Heart left ventricle (tissue), 13 donors: ENCODE measurements around the gene NUBPL.

Source experiments
- POLR2A ChIP-seq, 2 donors: fragments of 450-650 bp; IDR thresholded peaks; one replicate each; pipeline ENCODE4 v1.6.1; 2017; ENCODE audit warnings: antibody characterized with exemption in 2 of 2, mild to moderate bottlenecking in 2 of 2, moderate library complexity in 2 of 2
- TF ChIP-seq, protein P1 (sequence below), 12 donors: fragments of 200-600 bp; sonication (generic) in 4 of 12; IDR thresholded peaks; one replicate each; pipeline versions ENCODE4 v1.5.0 to v1.8.0; 2018 to 2022; ENCODE audit warnings: antibody characterized with exemption in 12 of 12, mild to moderate bottlenecking in 5 of 12
- donor health status: ischemic (EF 13 %, LVEDD 7.1; RV severe dilation, severe dysfunction).
- donor health status: DM: no; HTN: yes; CAD: no.
- donor health status: DM: no; HTN: no; CAD: no.
- donor health status: ischemic (EF 25% LVEDD 6.9; RV normal size, moderate dysfunction).
- donor health status: ischemic (EF 25% LVEDD 5.7; RV mildly dilated, moderate dysfunction).
- donor health status: ischemic (EF 35%, LVEDD 5.7; RV mildly dilated, moderate dysfunction).
- donor health status: nonischemic (EF 11% LVEDD 7.7; RV severe dilation, severe dysfunction).
- donor health status: DM: yes; HTN: yes; CAD: no.
- donor health status: PGD.
- donor health status: ischemic (EF 29% LVEDD 5.4; RV normal size, mild dysfunction).
- donor health status: nonischemic (EF 23%, LVEDD 6.1; RV moderate dilation, normal function).

DNA sequence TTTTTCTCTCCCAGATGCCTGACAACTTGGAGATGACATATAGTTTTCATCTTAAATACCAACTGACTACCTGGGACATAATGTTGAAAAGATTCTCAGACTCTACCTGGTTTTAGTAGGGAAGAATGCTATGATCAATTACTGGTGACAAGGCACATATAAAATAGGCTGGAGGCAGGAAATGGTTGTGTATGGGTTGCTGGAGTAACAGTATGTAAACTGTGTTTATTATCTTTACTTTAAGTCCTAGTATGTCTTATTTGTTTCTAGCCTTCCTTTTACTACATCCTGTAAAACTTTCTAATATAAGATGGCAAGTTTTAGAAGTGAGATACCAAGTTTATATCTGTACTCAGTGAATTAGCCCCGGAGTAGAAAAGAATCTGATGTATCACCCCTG lies 98.1 kb downstream of the NUBPL start:
- TF ChIP-seq, protein P1, sequence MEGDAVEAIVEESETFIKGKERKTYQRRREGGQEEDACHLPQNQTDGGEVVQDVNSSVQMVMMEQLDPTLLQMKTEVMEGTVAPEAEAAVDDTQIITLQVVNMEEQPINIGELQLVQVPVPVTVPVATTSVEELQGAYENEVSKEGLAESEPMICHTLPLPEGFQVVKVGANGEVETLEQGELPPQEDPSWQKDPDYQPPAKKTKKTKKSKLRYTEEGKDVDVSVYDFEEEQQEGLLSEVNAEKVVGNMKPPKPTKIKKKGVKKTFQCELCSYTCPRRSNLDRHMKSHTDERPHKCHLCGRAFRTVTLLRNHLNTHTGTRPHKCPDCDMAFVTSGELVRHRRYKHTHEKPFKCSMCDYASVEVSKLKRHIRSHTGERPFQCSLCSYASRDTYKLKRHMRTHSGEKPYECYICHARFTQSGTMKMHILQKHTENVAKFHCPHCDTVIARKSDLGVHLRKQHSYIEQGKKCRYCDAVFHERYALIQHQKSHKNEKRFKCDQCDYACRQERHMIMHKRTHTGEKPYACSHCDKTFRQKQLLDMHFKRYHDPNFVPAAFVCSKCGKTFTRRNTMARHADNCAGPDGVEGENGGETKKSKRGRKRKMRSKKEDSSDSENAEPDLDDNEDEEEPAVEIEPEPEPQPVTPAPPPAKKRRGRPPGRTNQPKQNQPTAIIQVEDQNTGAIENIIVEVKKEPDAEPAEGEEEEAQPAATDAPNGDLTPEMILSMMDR (IDR thresholded peaks at IDR 0.05), result no peak
- no peak for TF ChIP-seq POLR2A (IDR thresholded peaks at IDR 0.05)
